RCC 7860 (cell line): ENCODE results near the gene DERA.
"Not testable (repeated sequence)": the region's sequence is repeated elsewhere in the genome, so short reads cannot be mapped to it uniquely, and the experiment has no call there.

ENCODE experiments used
- DNase-seq: peaks from one replicate; pipeline ENCODE4 v3.0.0-alpha.2; 2015; ENCODE audit warnings: low spot score
- FAIRE-seq: peaks from 2 replicates; lab custom pipeline; 2012; peaks lifted over from hg19 to GRCh38; lab: Jason Lieb, UNC

Gene DERA

DNA sequence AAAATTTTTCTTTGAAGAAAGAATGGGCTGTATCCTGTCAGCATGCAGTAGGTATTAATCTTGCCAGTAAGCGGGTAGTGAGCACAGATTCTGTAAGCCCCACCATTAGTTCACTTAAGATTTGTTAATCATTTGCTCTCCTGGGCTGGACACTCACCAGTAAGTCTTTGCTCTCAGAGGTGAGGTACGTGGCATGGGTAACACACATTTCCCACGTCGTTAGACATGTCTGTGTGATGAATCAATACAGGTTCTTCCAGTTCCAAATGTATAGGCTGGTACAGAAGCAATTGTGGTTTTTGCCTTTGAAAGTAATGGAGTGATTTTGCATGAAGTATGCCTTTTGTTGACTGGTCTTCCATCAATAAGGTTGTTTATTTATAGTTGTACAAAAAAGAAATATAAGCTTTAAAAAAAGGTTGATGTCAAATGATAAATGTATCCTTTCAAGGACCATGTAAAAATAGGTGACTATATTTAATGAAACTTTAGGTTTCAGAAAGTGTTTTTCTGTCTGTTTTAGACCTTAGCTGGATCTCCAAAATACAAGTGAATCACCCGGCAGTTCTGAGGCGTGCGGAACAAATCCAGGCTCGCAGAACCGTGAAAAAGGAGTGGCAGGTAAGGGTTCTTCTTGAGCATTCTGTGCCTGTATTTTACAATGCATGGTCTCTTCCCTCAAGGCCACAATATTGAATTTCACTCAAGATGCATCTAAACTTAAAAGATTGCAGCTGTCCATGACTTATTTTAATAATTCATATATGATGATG is 45.5 kb downstream of the DERA start:
- DNase-seq (peak; percentile 93), FAIRE-seq (peak; percentile 98)

DNA sequence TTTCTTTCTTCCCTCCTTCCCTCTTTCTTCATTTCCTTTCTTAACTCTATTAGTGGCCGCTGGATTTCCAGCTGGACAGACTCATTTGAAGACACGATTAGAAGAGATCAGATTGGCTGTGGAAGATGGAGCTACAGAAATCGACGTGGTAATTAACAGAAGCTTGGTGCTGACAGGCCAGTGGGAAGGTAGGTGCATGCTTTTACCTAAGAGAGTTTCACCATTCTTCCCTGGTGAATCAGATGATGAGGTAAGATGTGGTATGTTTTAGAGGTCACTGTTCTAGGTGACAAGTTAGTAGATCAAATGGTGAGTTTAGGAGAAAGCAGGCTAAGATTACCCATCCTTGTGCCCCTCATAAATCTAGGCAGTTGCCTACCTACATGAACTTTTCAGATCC is 51.6 kb downstream of the DERA start:
- peak; percentile 78 for DNase-seq
- peak; percentile 88 for FAIRE-seq

DNA sequence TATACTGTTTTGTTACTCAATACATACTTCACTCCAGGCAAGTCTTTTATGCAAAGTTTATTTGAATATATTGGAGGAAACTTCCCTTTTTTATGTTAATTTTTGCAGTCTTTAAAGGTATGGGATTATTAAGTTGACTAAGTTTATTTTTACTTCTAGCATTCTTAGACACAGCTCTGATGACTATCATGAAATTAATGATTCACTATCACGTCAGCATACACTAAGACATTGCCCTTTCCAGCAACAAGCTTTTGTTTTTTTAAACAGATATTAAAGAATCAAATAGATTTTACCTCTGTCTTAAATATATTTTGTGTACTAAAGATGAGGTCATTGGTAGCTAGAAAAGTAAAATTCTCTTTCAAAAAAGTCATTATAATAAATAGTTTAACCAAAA is 52.1 kb downstream of the DERA start:
- peak; percentile 40 for DNase-seq
- FAIRE-seq = no peak

DNA sequence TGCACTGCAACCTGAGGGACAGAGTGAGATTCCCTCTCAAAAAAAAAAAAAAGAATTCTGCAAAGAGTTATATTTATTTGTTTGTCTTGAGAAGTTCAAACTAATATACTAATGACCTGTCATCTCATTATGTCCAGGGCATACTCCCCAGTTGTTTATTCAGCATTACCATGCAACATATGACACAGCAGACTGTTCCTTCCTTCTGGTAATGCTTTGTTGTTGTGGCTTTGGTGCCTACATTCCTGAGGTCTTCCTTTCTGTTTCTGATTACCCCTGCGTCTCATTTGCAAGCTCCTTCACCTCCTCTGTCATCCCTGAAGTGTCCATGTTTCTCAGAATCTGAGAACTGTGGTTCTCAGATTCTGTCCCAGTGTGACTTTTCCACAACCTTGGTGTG is 55.3 kb downstream of the DERA start:
- FAIRE-seq = peak; percentile 21

DNA sequence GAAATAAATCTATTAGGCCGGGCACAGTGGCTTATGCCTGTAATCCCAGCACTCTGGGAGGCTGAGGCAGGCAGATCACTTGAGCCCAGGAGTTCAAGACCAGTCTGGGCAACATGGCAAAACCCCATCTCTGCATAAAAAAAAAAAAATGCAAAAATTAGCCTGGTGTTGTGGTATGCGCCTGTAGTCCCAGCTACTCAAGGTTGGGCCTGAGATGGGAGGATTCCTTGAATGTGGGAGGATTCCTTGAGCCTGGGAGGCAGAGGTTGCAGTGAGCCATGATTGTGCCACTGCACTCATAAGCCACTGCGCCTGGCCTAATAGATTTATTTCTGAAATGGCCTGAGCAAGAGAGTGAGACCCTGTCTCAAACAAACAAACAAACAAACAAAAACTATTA is 55.9 kb downstream of the DERA start:
- not testable (repeated sequence) for DNase-seq, FAIRE-seq

More for the DNA sequence above, 55.3 kb downstream of the DERA start:
- DNase-seq = peak; percentile 70

DNA sequence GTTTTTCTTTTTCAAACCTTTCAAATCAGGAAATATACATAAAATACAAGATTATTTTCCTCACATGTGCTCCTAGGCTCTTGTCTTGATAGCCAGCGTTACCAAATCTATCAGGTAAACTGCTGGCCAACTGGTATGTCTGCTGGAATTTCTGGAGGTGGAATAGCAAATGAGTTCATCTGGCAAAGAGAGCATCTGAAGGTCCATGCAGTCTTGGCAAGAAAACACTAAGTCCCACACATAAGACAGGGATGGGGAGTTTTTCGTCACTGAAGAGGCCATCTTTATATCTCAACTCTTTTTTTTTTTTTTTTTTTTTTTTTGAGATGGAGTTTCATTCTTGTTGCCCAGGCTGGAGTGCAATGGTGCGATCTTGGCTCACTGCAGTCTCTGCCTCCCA is 60.1 kb downstream of the DERA start:
- DNase-seq (no peak), FAIRE-seq (no peak)

DNA sequence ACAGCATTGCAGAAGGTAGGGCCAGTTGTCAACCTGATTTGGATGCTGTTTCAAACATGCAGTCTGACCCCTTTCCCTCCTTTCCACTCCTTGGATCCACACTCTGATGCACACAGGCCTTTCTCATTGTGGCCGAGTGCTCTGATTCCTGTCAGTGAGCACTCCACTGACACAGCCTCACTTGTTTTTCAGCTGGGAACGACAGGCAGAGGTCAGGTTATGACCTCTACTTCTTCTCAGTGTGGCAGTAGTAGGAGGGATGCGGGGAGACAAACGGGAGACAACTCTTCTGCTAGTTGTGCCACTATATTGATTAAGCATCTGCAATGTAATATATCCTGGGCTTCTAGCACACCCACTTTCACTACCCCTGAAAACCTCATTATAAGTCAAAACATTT is 61.8 kb downstream of the DERA start:
- no peak for FAIRE-seq
- no peak for DNase-seq

DNA sequence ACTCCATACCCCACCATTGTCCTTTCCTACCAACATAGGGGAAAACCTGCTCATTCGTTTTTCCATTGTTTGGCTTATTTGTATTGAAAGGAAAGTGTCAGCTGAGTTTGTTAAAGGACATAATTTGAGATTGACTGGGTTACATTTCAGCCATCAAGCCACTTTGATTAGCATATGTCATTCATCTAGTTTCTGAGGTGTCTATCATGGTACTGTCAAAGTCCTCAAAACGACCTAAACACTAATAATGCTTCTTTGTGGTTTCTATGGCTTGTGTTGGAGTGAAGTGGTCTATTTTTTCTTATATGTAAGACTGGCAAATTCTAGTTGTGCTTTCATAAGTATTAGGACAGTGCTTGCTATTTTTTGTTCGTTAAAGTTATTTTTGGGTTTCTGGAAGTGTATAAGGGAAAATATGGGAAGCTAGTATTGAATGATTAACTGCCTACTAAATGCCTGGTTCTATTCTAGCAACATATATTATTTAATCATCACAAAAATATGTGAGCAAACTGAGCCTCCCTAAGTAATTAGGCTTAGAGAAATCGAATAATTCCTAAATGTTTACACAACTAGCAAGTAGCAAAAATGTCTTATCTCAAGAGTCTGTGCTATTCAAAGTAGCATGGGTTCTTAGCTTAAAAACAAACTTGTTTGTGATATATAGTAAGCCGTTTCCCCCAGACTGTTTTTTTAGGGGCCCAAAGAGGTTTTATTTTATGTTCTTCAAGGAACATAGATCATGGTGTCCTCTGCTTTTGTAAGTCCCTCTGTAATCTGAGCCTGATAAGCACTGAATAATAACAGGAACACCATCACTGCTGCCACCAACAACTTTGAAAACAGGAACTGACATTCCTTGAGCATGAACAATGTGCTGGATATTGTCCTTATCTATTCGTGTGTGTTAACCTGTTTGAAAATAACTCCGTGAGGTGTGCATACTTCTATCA is 67.1 kb downstream of the DERA start:
- peak; percentile 78 for DNase-seq

DNA sequence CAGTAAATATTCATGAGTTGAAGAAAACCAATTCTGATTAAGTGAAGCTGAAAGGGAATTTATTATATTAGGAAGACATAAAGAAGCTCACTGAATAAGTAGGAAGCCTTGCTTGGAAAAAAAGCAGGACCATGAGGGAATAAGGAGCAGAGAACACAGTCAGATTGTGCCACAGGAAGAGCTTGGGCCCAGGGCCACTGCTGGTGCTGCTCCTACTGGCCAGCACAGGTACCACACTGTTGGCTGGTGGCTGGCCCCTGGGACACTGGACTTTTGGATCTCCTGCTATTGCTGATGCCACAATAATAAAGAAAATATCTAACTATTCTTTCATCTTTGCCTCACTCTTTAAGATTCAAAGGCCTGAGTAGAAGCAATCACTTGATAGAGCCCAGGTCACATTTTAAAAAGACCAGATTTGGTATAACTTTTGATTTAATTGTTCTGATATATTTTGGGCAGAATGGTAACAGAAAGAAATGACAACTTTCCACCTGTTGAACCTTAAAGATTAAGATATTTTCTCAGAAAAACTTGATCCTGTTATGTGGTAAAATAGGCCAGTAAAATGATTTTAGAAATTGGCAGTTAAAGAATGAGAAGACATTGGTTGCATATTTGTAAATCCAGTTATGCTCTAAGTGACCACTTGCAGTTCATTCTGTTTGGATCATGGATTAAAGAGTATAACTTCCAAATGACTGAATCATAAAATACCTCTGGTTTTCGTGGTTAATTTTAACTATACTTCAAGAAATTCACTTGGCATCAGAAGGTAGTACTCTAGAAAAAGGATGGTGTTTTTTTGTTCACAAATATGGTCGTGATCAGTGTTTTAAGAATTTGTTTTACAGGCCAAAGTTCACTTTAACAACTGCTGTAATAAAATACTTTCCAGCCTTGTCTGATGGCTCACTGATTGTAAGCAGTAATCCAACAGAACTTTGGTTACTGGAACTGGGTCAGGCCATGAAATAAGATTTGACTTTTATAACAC is 68.3 kb downstream of the DERA start:
- DNase-seq (peak; percentile 84), FAIRE-seq (peak; percentile 95)

More for the DNA sequence above, 67.1 kb downstream of the DERA start:
- FAIRE-seq = peak; percentile 40

DNA sequence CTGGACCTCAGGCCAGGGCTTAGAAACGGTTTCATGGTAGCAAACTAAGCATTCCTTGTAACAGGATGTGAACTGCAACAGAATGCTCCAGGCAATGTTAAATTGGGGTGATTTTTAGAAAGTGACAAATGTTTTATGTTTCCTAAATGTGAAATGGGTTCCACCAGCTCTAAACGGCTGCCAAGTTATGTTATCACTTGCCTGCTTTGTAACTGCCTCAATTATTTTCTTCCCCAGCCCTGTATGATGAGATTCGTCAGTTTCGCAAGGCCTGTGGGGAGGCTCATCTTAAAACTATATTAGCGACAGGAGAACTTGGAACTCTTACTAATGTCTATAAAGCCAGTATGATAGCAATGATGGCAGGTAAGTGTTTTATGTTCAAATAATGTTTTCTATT is 70.9 kb downstream of the DERA start:
- DNase-seq (no peak), FAIRE-seq (no peak)

DNA sequence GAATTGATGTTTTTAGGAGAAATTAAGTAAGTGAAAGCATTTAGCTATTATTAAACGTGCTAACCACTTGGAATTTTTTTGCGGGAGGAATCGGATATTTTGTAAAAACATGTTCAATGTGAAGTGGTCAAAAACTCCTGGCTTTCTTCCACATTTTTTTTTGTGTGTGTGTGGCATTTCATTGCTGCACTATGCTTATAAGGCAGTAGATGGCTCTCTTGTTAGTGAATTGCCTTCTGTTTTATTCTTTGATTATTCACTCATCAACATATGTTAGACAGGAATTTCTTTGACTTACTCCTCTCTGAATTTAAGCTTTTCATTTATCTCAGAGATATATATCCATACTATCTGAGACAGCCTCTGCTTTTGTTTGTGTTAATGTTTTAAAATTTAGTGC is 71.3 kb downstream of the DERA start:
- DNase-seq (no peak), FAIRE-seq (no peak)

DNA sequence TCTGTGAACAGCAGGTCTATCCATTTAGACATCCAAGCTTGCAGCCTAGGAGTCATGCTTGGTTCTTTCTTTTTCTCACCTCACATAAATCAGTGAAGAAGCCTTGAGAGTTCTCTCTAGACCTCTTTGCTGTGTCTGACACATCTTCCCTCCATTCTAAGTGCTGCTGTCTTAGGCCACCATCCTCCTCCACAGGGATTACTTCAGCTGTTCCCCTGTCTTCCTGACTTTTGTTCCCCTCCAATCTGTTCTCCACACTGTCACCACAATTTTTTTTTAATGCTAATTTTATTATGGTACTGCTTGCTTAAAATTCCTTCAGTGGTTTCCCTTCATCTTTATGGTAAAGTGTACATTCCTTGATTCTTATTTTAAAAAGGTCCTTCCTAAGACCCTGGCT is 71.8 kb downstream of the DERA start:
- FAIRE-seq (no peak), DNase-seq (no peak)

DNA sequence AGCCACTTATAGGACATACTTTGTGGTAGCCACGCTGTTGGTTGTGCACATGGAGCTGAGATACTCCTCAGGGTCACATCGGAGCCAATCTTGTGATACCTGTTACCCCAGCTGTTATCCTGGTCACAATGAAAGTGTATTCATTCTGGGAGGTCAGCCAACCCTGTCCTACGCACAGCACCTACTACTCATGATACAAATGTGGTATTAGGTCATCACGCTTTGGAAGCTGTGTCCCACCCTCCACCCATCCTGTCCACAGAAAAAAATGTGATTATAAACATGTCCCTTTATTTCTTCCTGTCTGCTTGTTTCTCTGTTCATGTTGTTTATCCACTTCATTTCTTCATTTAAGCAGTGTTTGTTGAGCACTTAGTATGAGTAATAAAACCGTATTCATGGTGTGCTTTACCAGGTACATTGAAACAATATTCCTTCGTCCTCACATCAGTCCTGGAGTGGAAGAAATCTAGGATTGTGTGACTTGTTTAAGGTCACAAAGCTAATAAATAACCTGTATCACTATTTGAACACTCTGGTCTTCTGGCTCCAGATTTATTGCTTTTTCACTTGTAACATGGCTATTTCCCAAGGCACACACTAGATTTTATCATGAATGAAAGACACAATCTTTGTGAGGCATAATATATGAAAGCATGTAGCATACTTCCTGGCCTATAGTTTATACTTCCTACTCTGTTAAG is 73.1 kb downstream of the DERA start:
- no peak for DNase-seq
- no peak for FAIRE-seq

DNA sequence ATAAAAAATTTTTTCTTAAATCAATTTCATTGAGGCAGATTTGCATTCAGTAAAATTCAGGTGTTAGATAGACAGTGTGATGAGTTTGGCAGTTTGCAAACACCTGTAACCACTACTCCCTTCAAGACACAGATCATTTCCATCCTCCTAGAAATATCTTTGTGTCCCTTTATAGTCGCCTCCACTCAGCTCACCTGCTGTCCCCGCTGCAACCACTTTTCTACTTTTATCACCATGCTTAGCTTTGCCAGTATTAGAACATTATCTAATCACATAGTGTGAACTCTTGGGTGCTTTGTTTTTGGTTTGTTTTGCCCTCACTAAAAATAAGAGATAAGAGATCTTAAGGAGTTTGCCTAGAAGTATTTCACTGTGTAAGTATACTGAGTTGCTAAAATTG is 73.8 kb downstream of the DERA start:
- no peak for DNase-seq
- no peak for FAIRE-seq

DNA sequence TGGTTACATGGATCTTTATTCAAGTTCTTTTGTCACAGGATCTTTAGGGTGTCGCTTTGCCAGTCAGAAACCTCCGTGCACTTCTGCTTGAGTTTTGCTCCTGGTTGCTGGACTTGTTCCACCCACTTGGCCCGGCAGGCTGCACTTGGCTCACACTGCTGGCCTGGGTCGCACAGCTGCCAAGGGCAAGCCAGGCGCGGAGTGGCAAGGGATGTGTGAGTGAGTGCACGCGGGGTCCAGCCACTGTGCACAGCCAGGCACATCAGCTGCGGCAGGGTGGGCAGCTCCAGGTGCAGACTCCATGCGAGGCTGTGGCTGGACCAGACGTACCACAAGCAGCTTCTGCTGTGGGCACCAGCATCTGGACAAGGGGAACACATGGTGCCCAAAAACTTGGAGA is 76.6 kb downstream of the DERA start:
- DNase-seq (no peak), FAIRE-seq (no peak)

DNA sequence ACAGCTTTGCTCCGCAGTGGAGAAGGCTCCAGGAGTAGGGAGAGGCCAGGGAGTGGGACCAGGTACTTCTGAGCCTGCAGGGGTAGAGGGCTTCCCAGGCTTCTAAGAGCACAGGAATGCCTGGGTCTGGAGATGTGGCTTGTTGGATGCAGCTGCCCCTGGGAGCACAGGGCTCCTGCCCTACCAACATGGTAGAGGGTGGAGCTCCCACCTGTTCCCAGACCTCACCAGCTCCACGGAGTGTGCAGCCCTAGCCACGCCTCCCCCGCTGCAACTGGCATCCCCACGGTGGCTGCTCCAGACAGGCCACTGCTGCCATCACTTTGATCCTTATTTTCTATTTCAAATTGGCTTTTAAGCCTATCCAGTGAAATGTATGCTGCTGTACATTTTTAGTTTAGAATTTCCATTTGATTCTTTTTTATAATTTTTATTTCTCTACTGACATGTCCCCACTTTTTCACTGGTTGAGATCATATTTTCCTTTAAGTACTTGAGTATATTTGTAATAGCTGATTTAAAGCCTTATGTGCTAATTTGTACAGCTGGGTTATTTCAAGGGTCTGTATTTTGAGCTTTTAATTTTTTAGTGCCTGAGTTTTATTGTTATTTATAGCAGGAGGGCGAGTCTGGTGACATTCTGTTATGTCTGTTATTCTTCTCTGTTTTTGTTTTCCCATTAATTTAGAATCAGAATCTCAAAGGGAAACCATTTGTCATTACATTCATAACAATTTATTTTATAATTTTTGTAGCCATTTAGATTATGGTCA is 78.0 kb downstream of the DERA start:
- DNase-seq (no peak), FAIRE-seq (no peak)

DNA sequence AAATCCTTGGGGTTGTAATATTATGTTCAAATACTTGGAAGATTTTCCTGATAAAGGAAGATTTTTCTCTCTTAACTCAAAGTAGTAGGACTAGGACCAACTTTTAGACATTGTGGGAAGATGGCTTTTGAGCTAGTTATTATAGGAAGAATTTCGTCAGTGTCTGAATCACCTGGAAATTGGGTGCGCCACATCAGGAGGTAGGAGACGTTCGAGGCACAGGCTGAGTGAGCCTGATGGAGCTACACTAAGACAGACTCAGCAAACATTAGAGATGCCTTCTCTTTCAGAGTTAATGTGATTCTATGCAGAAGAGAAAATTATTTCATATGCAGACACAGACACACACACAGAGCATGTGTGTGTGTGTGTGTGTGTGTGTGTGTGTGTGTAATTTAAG is 84.7 kb downstream of the DERA start:
- DNase-seq (no peak), FAIRE-seq (no peak)

DNA sequence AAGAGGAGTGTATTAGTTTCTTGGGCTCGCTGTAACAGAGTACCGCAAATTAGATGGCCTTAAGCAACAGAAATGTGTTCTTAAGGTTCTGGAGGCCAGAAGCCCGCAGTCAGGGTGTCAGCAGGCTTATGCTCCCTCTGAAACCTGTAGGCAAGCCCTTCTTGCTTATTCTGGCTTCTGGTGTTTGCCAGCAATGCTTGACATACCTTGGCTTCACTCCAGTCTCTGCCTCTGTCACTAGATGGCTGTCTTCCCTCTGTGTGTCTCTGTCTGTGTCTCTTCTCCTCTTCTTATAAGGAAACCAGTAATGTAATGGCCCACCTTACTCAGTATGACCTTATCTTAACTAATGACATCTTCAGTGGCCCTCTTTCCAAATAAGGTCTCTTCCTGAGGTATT is 85.1 kb downstream of the DERA start:
- no peak for DNase-seq
- FAIRE-seq = no peak

DNA sequence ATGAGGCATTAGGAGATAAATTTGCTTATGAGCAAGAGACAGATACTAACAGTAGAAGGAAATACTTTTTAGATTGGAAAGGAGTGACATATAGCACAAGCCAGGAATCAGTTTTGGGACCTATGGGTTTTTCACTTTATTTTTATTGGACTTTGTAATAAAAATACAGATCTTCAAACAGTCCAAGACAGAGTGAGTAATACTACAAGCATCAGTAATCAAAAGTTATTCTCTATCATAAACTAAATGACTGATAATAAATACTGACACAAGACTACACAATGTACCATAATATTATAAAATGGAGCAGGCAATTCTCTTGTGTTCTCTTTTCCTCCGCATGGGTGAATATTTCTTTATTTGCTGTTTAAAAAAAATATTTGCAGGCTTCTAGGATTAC is 85.8 kb downstream of the DERA start:
- DNase-seq = no peak
- FAIRE-seq = no peak
